Neuronal stem cell (in vitro differentiated cells): ENCODE data around the gene SUB1.

ENCODE experiments used
- DNase-seq: peaks from one replicate; pipeline ENCODE4 v3.0.0-alpha.2; 2013; ENCODE audit warnings: low spot score
- H2AFZ ChIP-seq: one replicate; pipeline ENCODE4 v1.6.1; 2013; ENCODE audit warnings: mild to moderate bottlenecking, low read length, inconsistent platforms
- H2AK5ac ChIP-seq: 2 replicates; pipeline ENCODE4 v1.6.1; 2013; ENCODE audit warnings: low read depth, mild to moderate bottlenecking, inconsistent platforms, low read length, moderate library complexity, mixed read lengths
- H2BK120ac ChIP-seq: 2 replicates; pipeline ENCODE4 v1.6.1; 2013; ENCODE audit warnings: low read depth, mild to moderate bottlenecking, inconsistent platforms, low read length, moderate library complexity, mixed read lengths
- H2BK12ac ChIP-seq: one replicate; pipeline ENCODE4 v1.6.1; 2013; ENCODE audit warnings: low read length, inconsistent platforms
- H2BK15ac ChIP-seq: 2 replicates; pipeline ENCODE4 v1.6.1; 2013; ENCODE audit warnings: mild to moderate bottlenecking, low read length, inconsistent platforms, mixed read lengths
- H2BK5ac ChIP-seq: one replicate; pipeline ENCODE4 v1.6.1; 2013; ENCODE audit warnings: inconsistent platforms, mild to moderate bottlenecking, low read length, moderate library complexity
- H3K14ac ChIP-seq: one replicate; pipeline ENCODE4 v1.6.1; 2013; ENCODE audit warnings: low read length, inconsistent platforms
- H3K18ac ChIP-seq: 2 replicates; pipeline ENCODE4 v1.6.1; 2013; ENCODE audit warnings: low read length, inconsistent platforms
- H3K23ac ChIP-seq: 2 replicates; pipeline ENCODE4 v1.6.1; 2013; ENCODE audit warnings: low read depth, mild to moderate bottlenecking, mixed read lengths, low read length, inconsistent platforms; ENCODE audit not compliant: poor library complexity
- H3K27ac ChIP-seq: replicated peaks from 3 replicates; pipeline ENCODE4 v1.5.1; 2013; ENCODE audit warnings: low read length, inconsistent platforms
- H3K27me3 ChIP-seq, 3 experiments: 2 replicates each; pipeline ENCODE4 v1.6.1; 2013; ENCODE audit warnings: low read length in 3 of 3, mild to moderate bottlenecking in 2 of 3, inconsistent platforms in 1 of 3, low read depth in 1 of 3, mixed read lengths in 1 of 3, moderate library complexity in 1 of 3; ENCODE audit not compliant: control insufficient read depth in 3 of 3, insufficient read depth in 3 of 3
- H3K36me3 ChIP-seq, 2 donors: replicated peaks in 1 of 2; 2 replicates each; pipeline ENCODE4 v1.6.1; 2013; ENCODE audit warnings: low read length in 2 of 2; ENCODE audit not compliant: control insufficient read depth in 2 of 2, insufficient read depth in 2 of 2
- H3K4ac ChIP-seq: 2 replicates; pipeline ENCODE4 v1.6.1; 2013; ENCODE audit warnings: inconsistent platforms, mild to moderate bottlenecking, low read length, moderate library complexity
- H3K4me1 ChIP-seq, 2 donors: 1 replicate in 1 of 2; 2 replicates in 1 of 2; pipeline ENCODE4 v1.6.1; 2013; ENCODE audit warnings: low read length in 2 of 2, low read depth in 1 of 2; ENCODE audit not compliant: control insufficient read depth in 2 of 2, insufficient read depth in 1 of 2
- H3K4me2 ChIP-seq: one replicate; pipeline ENCODE4 v1.6.1; 2013; ENCODE audit warnings: mild to moderate bottlenecking, low read length, inconsistent platforms; ENCODE audit not compliant: insufficient read depth, poor library complexity, severe bottlenecking
- H3K4me3 ChIP-seq, 2 donors: 2 replicates each; pipeline ENCODE4 v1.5.1; 2013; ENCODE audit warnings: low read length in 2 of 2, mild to moderate bottlenecking in 2 of 2, inconsistent platforms in 1 of 2, moderate library complexity in 1 of 2
- H3K79me1 ChIP-seq: one replicate; pipeline ENCODE4 v1.6.1; 2013; ENCODE audit warnings: low read depth, mild to moderate bottlenecking, inconsistent platforms, low read length, moderate library complexity
- H3K9ac ChIP-seq: one replicate; pipeline ENCODE4 v1.6.1; 2013; ENCODE audit warnings: mild to moderate bottlenecking, low read depth, low read length, inconsistent platforms; ENCODE audit not compliant: poor library complexity
- H3K9me3 ChIP-seq, 2 donors: replicated peaks in 1 of 2; 2 replicates each; pipeline versions ENCODE3 to v1.6.1; 2013; ENCODE audit warnings: low read length in 2 of 2, mild to moderate bottlenecking in 2 of 2, inconsistent platforms in 1 of 2, low read depth in 1 of 2, mixed read lengths in 1 of 2, moderate library complexity in 1 of 2; ENCODE audit not compliant: control insufficient read depth in 2 of 2, insufficient read depth in 1 of 2
- H4K8ac ChIP-seq: one replicate; pipeline ENCODE4 v1.6.1; 2013; ENCODE audit warnings: low read depth, mild to moderate bottlenecking, inconsistent platforms, low read length, moderate library complexity
- H4K91ac ChIP-seq: one replicate; pipeline ENCODE4 v1.6.1; 2013; ENCODE audit warnings: low read length, low read depth, mild to moderate bottlenecking, inconsistent platforms; ENCODE audit not compliant: poor library complexity
- WGBS, 2 donors: extraction: QIAGEN DNeasy Blood & Tissue Kit; methylation state at CpG; one replicate each; pipeline ENCODE4 v1.1.7; 2013; ENCODE audit warnings: missing lambda C conversion rate in 2 of 2, mixed read lengths in 1 of 2; ENCODE audit not compliant: insufficient read length in 2 of 2, insufficient replicate concordance in 1 of 2; ENCODE audit errors: extremely low coverage in 2 of 2; 5-methylcytosine and 5-hydroxymethylcytosine counted together

Gene SUB1

GRCh38 chr5:32586276-32586599, 881 bp downstream of the SUB1 start:
- Histone ChIP-seq H3K9me3 (no peaks in the 10 kb centered on the region), H2BK12ac (no peak overlapping the region), H3K18ac (peak overlapping the region; percentile 55), H4K8ac (no peak overlapping the region), H3K27me3 (no peaks in the 10 kb centered on the region), H2AK5ac (no peak overlapping the region), H3K4ac (no peak overlapping the region), H3K4me3 (peak overlapping the region; percentile 76 to 96), H3K14ac (no peak overlapping the region), H4K91ac (no peak overlapping the region), H3K23ac (peak overlapping the region; percentile 37), H2BK120ac (no peak overlapping the region), H3K27ac (no peak overlapping the region), H3K79me1 (no peaks in the 10 kb centered on the region), H2AFZ (peak overlapping the region; percentile 84), H3K4me2 (peak overlapping the region; percentile 47), H3K4me1 (peaks cover 4 to 7% of the 10 kb centered on the region in 2 donors), H2BK5ac (no peak overlapping the region), H3K36me3 (peaks cover 4 to 40% of the 10 kb centered on the region in 2 donors), H3K9ac (peak overlapping the region; percentile 89), H2BK15ac (no peak overlapping the region)
- no peak for DNase-seq
- no CpG with 5 or more reads among the region's 6 CpGs for WGBS, 2 donors

DNA sequence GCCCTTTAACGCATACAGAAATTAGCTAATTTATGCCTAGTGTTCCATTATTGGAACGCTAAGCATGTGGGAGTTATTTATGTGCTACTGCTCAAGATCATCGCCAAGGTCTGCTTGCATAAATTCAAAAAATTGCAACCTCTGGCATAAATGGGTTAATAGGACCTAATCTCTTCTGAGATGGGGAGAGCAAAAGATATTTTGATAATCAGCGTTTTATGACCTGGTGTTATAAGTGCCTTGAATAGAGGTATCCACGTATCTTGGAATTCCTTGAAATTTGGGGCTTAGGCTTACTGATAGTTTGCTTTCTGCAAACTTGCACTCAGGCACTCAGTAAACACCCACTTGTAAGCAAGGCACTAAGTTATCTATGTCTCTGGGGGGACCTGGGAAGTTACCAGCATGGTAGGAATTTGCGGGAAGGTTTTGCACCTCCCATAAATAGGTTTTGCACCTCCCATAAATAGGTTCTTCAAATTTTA, 1.8 kb downstream of the SUB1 start:
- Histone ChIP-seq H2BK15ac (no peak overlapping the region), H3K4me2 (peak overlapping the region; percentile 31), H3K4ac (no peak overlapping the region), H2AK5ac (no peak overlapping the region), H3K79me1 (no peaks in the 10 kb centered on the region), H3K14ac (no peak overlapping the region), H3K9me3 (no peaks in the 10 kb centered on the region), H2BK12ac (no peak overlapping the region), H3K27me3 (no peaks in the 10 kb centered on the region), H3K18ac (no peak overlapping the region), H2AFZ (no peak overlapping the region), H3K27ac (no peak overlapping the region), H3K9ac (no peak overlapping the region), H3K36me3 (peaks cover 8 to 49% of the 10 kb centered on the region in 2 donors), H3K23ac (no peak overlapping the region), H3K4me3 (peak overlapping the region in 1 of 2 donors; percentile 76), H3K4me1 (peaks cover 4 to 7% of the 10 kb centered on the region in 2 donors), H4K8ac (no peak overlapping the region), H2BK5ac (no peak overlapping the region), H4K91ac (no peak overlapping the region), H2BK120ac (no peak overlapping the region)
- no CpG with 5 or more reads among the region's 6 CpGs for WGBS, 2 donors
- no peak for DNase-seq

- H3K27ac ChIP-seq = no peak overlapping the region
- H2BK15ac ChIP-seq = no peak overlapping the region
- no peaks in the 10 kb centered on the region for H3K79me1 ChIP-seq
- no peak overlapping the region for H4K91ac ChIP-seq
- H2BK120ac ChIP-seq = no peak overlapping the region
- DNase-seq = no peak
- no peak overlapping the region for H2BK12ac ChIP-seq
- H2AFZ ChIP-seq = no peak overlapping the region
- H3K9me3 ChIP-seq = no peaks in the 10 kb centered on the region
- no peak overlapping the region for H3K14ac ChIP-seq
- no peaks in the 10 kb centered on the region for H3K27me3 ChIP-seq
- H3K9ac ChIP-seq = no peak overlapping the region
- H3K4ac ChIP-seq = no peak overlapping the region
- no peak overlapping the region for H3K4me3 ChIP-seq
- peaks cover 0 to 4% of the 10 kb centered on the region in 2 donors for H3K4me1 ChIP-seq
- no peak overlapping the region for H3K4me2 ChIP-seq
- WGBS, 2 donors = no CpG with 5 or more reads among the region's 8 CpGs
- H4K8ac ChIP-seq = no peak overlapping the region
- H3K18ac ChIP-seq = no peak overlapping the region
- no peak overlapping the region for H2AK5ac ChIP-seq
- H2BK5ac ChIP-seq = no peak overlapping the region
- peaks cover 12 to 72% of the 10 kb centered on the region in 2 donors for H3K36me3 ChIP-seq
- H3K23ac ChIP-seq = no peak overlapping the region
Observed at GRCh38 chr5:32589416-32589815, 4.1 kb downstream of the SUB1 start.

- no peak overlapping the region for H3K9ac ChIP-seq
- no peaks in the 10 kb centered on the region for H3K27me3 ChIP-seq
- H3K36me3 ChIP-seq = peaks cover 15 to 80% of the 10 kb centered on the region in 2 donors
- H3K4me1 ChIP-seq = peaks cover 0 to 3% of the 10 kb centered on the region in 2 donors
- no peak overlapping the region for H2AFZ ChIP-seq
- no peak overlapping the region for H3K27ac ChIP-seq
- H3K9me3 ChIP-seq = no peaks in the 10 kb centered on the region
- H2BK5ac ChIP-seq = no peak overlapping the region
- H4K91ac ChIP-seq = no peak overlapping the region
- no peak overlapping the region for H4K8ac ChIP-seq
- no peak overlapping the region for H3K4ac ChIP-seq
- no peak overlapping the region for H2AK5ac ChIP-seq
- DNase-seq = peak; percentile 49
- H3K14ac ChIP-seq = no peak overlapping the region
- H3K23ac ChIP-seq = no peak overlapping the region
- H3K4me2 ChIP-seq = no peak overlapping the region
- no peak overlapping the region for H3K18ac ChIP-seq
- H2BK15ac ChIP-seq = no peak overlapping the region
- H2BK120ac ChIP-seq = no peak overlapping the region
- no CpG with 5 or more reads among the region's 15 CpGs for WGBS, 2 donors
- no peak overlapping the region for H2BK12ac ChIP-seq
- no peaks in the 10 kb centered on the region for H3K79me1 ChIP-seq
- H3K4me3 ChIP-seq = no peak overlapping the region
Observed at GRCh38 chr5:32589942-32590869, 4.8 kb downstream of the SUB1 start.
